Measurements from ENCODE around the gene GNB5. TPM values are rescaled to one million over a fixed set of nuclear protein-coding genes. Genes with fewer than 3 reads are reported as not detected.

The GNB5 gene
- total RNA-seq, 1 experiment from 2014 or later, result 22.8 TPM

DNA sequence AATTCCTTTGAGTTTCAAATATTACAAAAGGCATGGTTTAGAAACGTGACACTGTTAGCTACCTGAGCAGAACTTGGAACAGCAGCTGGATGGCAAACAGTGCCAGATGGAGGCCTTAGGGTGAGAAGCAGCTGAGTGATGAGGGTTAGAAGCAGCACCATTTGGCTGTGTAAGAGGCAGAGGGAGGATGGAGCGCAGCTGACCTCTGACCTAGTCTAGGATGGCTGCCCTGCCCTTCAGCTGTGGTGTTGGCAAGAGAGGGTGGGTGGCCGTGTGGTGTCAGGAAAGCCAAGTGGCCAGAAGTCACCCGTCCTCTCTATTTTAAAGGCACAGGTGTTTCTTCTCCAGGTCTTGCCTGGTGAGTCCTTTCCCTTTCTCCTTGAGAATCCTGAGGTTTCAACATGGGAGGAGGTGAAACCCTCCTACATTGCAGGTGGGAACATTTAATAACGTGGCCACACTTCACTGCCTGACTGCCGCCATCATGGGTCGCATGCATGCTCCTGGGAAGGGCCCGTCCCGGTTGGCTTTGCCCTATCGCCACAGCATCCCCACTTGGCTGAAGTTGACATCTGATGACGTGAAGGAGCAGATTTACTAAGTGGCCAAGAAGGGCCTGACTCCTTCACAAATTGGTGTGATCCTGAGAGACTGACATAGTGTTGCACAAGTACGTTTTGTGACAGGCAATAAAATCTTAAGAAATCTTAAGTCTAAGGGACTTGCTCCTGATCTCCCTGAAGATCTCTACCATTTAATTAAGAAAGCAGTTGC lies 96.2 kb downstream of the GNB5 start:
- BruUV-seq (replicated peaks), result no TSS peak
- H3K36me3 ChIP-seq (ENCODE audit: insufficient read depth, low read length, poor library complexity, severe bottlenecking), result no peaks in the 10 kb centered on the region
- no peak overlapping the region for H3K4me3 ChIP-seq (ENCODE audit: low read depth, low read length, poor library complexity, severe bottlenecking)
- CTCF ChIA-PET, result no interaction called here
- peaks cover 7% of the 10 kb centered on the region for H3K9me3 ChIP-seq (ENCODE audit: low read depth, low read length, poor library complexity, severe bottlenecking)
- POLR2A ChIA-PET (ENCODE audit: low non-redundant PET), result interaction anchor here (0.6 kb wide), 1 partner anchor 897 kb away, joined by 7 read pairs; no protein-coding TSS in a partner anchor
- H3K4me1 ChIP-seq (ENCODE audit: insufficient read depth, low read length, poor library complexity, severe bottlenecking), result peaks cover 5% of the 10 kb centered on the region
- TF ChIP-seq, protein P1, sequence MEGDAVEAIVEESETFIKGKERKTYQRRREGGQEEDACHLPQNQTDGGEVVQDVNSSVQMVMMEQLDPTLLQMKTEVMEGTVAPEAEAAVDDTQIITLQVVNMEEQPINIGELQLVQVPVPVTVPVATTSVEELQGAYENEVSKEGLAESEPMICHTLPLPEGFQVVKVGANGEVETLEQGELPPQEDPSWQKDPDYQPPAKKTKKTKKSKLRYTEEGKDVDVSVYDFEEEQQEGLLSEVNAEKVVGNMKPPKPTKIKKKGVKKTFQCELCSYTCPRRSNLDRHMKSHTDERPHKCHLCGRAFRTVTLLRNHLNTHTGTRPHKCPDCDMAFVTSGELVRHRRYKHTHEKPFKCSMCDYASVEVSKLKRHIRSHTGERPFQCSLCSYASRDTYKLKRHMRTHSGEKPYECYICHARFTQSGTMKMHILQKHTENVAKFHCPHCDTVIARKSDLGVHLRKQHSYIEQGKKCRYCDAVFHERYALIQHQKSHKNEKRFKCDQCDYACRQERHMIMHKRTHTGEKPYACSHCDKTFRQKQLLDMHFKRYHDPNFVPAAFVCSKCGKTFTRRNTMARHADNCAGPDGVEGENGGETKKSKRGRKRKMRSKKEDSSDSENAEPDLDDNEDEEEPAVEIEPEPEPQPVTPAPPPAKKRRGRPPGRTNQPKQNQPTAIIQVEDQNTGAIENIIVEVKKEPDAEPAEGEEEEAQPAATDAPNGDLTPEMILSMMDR (conservative IDR thresholded peaks at IDR 0.05; ENCODE audit: low read depth, low read length), result no peak
- intact Hi-C loops (cut with micrococcal nuclease; ENCODE audit: unreplicated experiment), result no loop called here
- no peak for DNase-seq (ENCODE audit: low spot score)
- H3K27ac ChIP-seq (ENCODE audit: low read depth, low read length, poor library complexity, severe bottlenecking), result no peak overlapping the region
- no peaks in the 10 kb centered on the region for H3K27me3 ChIP-seq (replicated peaks; ENCODE audit: insufficient read depth, low read depth, low read length, poor library complexity)

DNA sequence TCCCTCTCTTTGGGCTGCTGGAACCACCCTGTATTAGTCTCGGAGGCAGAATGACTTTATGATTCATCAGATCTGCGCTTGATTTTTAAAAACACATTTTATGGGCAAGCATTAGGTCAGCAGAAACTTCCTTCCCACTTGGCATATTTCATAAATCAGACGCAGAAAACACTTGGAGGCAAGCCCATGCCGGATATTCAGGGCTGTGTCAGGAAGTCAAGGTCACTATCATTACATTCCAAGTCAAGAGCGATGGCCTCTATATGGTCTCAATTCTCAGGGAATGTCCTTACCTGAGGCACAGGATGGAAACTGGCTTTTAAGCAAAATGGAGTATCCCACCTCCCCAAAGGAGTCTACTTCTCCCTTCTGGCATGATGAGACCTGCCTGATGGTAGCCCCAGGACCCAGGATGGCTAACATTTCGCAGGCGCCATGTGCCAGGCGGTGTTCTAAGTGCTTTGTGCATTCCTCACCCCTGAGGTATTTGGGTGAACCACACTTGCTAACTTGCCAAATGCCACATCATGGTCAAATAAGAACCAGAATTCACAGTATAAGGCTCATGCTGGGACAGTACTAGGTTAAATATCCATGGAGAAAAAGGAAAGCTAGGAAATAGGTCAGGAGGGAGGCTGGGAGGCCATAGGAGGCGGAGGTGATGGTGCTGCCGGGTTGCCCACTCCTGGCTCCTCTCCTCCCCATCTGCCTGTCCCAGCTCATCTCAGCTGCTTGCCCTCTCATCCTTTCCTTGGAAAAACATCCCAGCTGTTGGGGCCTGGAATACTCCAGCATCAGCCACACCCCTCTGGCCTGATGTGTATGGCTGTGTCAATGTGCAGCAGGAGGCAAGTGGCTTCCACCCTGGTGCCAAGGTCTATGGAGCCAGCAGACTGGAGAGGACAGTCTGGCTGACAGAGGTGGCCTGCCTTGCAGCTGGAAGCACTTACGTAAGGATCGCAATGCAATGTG lies 97.4 kb downstream of the GNB5 start:
- ChIA-PET POLR2A (ENCODE audit: low non-redundant PET) (interaction anchor here (0.5 kb wide), 1 partner anchor 83 kb away, joined by 10 read pairs; no protein-coding TSS in a partner anchor), CTCF (no interaction called here)
- H3K4me3 ChIP-seq (ENCODE audit: low read depth, low read length, poor library complexity, severe bottlenecking), result no peak overlapping the region
- no TSS peak for BruUV-seq (replicated peaks)
- intact Hi-C loops (cut with micrococcal nuclease; ENCODE audit: unreplicated experiment), result no loop called here
- H3K27me3 ChIP-seq (replicated peaks; ENCODE audit: insufficient read depth, low read depth, low read length, poor library complexity), result no peaks in the 10 kb centered on the region
- peak; percentile 36 for DNase-seq (ENCODE audit: low spot score)
- H3K27ac ChIP-seq (ENCODE audit: low read depth, low read length, poor library complexity, severe bottlenecking), result no peak overlapping the region
- TF ChIP-seq, protein P1 (conservative IDR thresholded peaks at IDR 0.05; ENCODE audit: low read depth, low read length), result no peak
- TF ChIP-seq EZH2 (IDR thresholded peaks at IDR 0.05; ENCODE audit: borderline replicate concordance, low read depth, low read length, poor library complexity, severe bottlenecking), result no peak
- H3K36me3 ChIP-seq (ENCODE audit: insufficient read depth, low read length, poor library complexity, severe bottlenecking), result no peaks in the 10 kb centered on the region
- peaks cover 5% of the 10 kb centered on the region for H3K4me1 ChIP-seq (ENCODE audit: insufficient read depth, low read length, poor library complexity, severe bottlenecking)
- H3K9me3 ChIP-seq (ENCODE audit: low read depth, low read length, poor library complexity, severe bottlenecking), result peaks cover 7% of the 10 kb centered on the region

DNA sequence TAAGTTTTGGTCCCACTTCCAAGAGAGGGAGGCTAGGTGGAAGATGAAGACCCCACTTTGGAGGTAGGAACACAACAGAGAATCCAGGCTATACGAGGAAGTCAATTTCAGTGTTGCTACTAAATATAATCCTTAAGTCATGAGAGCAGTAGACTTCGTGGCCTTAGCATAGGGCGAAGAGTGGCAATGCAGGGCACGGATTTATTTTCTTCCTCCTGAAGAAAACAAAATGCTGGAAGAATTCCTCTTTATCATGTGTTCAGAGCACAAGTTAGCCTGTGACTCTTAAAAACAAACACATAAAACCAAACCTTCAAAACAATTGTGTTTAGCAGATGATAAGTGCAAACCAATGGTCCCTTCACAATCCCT lies 98.0 kb downstream of the GNB5 start:
- BruUV-seq (replicated peaks), result no TSS peak
- Histone ChIP-seq H3K36me3 (ENCODE audit: insufficient read depth, low read length, poor library complexity, severe bottlenecking) (no peaks in the 10 kb centered on the region), H3K4me3 (ENCODE audit: low read depth, low read length, poor library complexity, severe bottlenecking) (no peak overlapping the region), H3K9me3 (ENCODE audit: low read depth, low read length, poor library complexity, severe bottlenecking) (peaks cover 7% of the 10 kb centered on the region), H3K27me3 (replicated peaks; ENCODE audit: insufficient read depth, low read depth, low read length, poor library complexity) (no peaks in the 10 kb centered on the region), H3K27ac (ENCODE audit: low read depth, low read length, poor library complexity, severe bottlenecking) (no peak overlapping the region), H3K4me1 (ENCODE audit: insufficient read depth, low read length, poor library complexity, severe bottlenecking) (peaks cover 5% of the 10 kb centered on the region)
- intact Hi-C loops (cut with micrococcal nuclease; ENCODE audit: unreplicated experiment), result no loop called here
- TF ChIP-seq, protein P1 (conservative IDR thresholded peaks at IDR 0.05; ENCODE audit: low read depth, low read length), result no peak
- no peak for TF ChIP-seq EZH2 (IDR thresholded peaks at IDR 0.05; ENCODE audit: borderline replicate concordance, low read depth, low read length, poor library complexity, severe bottlenecking)
- ChIA-PET POLR2A (ENCODE audit: low non-redundant PET) (no interaction called here), CTCF (no interaction called here)
- DNase-seq (ENCODE audit: low spot score), result no peak

Data from A673 (cell line).